SIG-M5 treated with dmso at 0.1 percent for 504 hours (cell line): ENCODE results near the gene TMEM107.

ENCODE experiments used
- DNase-seq: peaks from one replicate; lab custom pipeline; 2025; ENCODE audit not compliant: unreplicated experiment; lab: John Stamatoyannopoulos, UW

TMEM107 gene

GRCh38 chr17:8162997-8163977 is 12.9 kb downstream of the TMEM107 start:
- no peak for DNase-seq

- peak; percentile 27 for DNase-seq
Observed at GRCh38 chr17:8162233-8162996, 13.8 kb downstream of the TMEM107 start, which contains the start of gene VAMP2. Gene VAMP2, minus strand, starts transcription at chr17:8162948. Its CDS starts 69 bp downstream, at chr17:8162879.

GRCh38 chr17:8161289-8162232 is 14.6 kb downstream of the TMEM107 start:
- no peak for DNase-seq

- DNase-seq, result no peak
Observed at GRCh38 chr17:8160741-8161221, 15.4 kb downstream of the TMEM107 start.

- no peak for DNase-seq
Observed at GRCh38 chr17:8160224-8160577, 16.0 kb downstream of the TMEM107 start.

- no peak for DNase-seq
Observed at GRCh38 chr17:8159459-8160223, 16.5 kb downstream of the TMEM107 start.

GRCh38 chr17:8159032-8159400 is 17.2 kb downstream of the TMEM107 start:
- no peak for DNase-seq

- DNase-seq, result peak; percentile 91
Observed at GRCh38 chr17:8158267-8159031, 17.7 kb downstream of the TMEM107 start.

GRCh38 chr17:8156246-8156992 is 19.8 kb downstream of the TMEM107 start:
- DNase-seq, result peak; percentile 99

GRCh38 chr17:8155996-8156245 is 20.3 kb downstream of the TMEM107 start:
- no peak for DNase-seq

- no peak for DNase-seq
Observed at GRCh38 chr17:8155231-8155995, 20.8 kb downstream of the TMEM107 start.

GRCh38 chr17:8154608-8155155 is 21.5 kb downstream of the TMEM107 start:
- no peak for DNase-seq

- peak; percentile 76 for DNase-seq
Observed at GRCh38 chr17:8153957-8154607, 22.1 kb downstream of the TMEM107 start.

GRCh38 chr17:8153525-8153956 is 22.6 kb downstream of the TMEM107 start:
- DNase-seq, result peak; percentile 51

- DNase-seq, result no peak
Observed at GRCh38 chr17:8153031-8153451, 23.1 kb downstream of the TMEM107 start.

- DNase-seq, result peak; percentile 92
Observed at GRCh38 chr17:8152112-8152775, 23.9 kb downstream of the TMEM107 start, which contains the start of gene PER1. Gene PER1, minus strand, starts transcription at chr17:8152404. Its CDS starts 1,698 bp downstream, at chr17:8150706.
